ENCODE measurements around the gene CAPN15. TPM values are rescaled to one million over a fixed set of nuclear protein-coding genes. Genes with fewer than 3 reads are reported as not detected.

The CAPN15 gene
- total RNA-seq, 6 experiments from 2014 or later: 35.3 to 41.4 (median 40.2) TPM

DNA sequence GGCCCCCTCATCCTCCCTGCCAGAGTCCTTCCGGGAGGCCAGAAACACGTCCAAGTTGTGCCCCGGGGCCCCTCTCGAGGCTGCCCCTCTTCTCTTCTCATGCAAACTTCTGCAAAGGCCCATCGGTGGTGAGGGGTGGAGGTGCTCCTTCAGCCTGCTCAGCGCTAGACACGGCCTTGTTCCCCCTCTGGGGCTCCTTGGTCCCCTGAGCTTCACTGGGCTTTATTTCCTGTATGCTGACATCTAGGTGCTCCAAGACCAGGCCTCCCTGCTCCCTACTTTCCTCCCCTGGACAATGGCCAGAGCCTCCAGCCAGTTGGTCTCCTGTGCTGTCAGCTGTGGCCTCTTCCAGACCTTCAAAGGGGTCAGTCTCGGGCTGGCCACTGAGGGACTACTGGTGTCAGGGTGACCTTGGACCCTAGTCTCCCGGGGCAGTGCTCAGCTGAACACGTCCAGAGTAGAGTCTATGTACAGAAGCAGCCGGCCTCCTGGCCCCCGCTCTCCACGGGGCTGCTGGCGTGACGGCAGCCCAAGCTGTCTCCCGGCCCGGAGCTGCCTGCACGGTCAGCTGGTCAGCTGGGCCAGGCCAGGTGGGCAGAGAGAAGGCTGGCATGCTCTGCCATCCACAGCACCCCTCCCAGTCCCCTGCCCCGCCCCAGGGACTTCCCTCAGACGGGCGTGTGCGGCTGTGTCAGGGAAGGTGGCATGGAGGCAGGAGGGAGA is 30.9 kb downstream of the CAPN15 start:
- H3K27ac Mint-ChIP-seq: no peak overlapping the region
- no peak for DNase-seq
- TF ChIP-seq, protein P1, sequence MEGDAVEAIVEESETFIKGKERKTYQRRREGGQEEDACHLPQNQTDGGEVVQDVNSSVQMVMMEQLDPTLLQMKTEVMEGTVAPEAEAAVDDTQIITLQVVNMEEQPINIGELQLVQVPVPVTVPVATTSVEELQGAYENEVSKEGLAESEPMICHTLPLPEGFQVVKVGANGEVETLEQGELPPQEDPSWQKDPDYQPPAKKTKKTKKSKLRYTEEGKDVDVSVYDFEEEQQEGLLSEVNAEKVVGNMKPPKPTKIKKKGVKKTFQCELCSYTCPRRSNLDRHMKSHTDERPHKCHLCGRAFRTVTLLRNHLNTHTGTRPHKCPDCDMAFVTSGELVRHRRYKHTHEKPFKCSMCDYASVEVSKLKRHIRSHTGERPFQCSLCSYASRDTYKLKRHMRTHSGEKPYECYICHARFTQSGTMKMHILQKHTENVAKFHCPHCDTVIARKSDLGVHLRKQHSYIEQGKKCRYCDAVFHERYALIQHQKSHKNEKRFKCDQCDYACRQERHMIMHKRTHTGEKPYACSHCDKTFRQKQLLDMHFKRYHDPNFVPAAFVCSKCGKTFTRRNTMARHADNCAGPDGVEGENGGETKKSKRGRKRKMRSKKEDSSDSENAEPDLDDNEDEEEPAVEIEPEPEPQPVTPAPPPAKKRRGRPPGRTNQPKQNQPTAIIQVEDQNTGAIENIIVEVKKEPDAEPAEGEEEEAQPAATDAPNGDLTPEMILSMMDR (IDR thresholded peaks at IDR 0.05): no peak
- peaks cover 8% of the 10 kb centered on the region for H3K4me1 Mint-ChIP-seq (ENCODE audit: low read depth)
- no peak overlapping the region for H3K4me3 Mint-ChIP-seq
- no peaks in the 10 kb centered on the region for H3K9me3 Mint-ChIP-seq
- peaks cover 10% of the 10 kb centered on the region for H3K27me3 Mint-ChIP-seq (ENCODE audit: insufficient read depth)
- no peaks in the 10 kb centered on the region for H3K36me3 Mint-ChIP-seq (ENCODE audit: low read depth)

DNA sequence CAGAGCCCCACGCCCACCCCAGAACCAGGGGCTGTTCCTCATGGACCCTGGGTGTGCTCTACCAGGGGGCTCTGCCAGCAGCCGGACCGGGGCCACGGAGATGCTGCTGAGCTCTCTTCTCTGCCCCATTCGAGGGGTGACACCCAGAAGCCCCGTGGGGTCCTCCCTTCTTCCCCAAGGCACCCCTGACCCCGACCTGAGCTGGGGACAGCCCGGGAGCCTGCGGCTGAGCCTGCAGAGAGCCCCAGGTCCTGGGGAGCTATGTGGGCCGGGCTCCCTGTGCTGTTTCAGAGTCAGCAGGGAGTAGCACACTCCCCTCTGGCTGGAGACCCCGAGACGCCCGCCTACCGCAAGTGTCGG is 31.5 kb downstream of the CAPN15 start:
- H3K27me3 Mint-ChIP-seq (ENCODE audit: insufficient read depth): peaks cover 10% of the 10 kb centered on the region
- H3K4me3 Mint-ChIP-seq: no peak overlapping the region
- no peaks in the 10 kb centered on the region for H3K9me3 Mint-ChIP-seq
- no peaks in the 10 kb centered on the region for H3K36me3 Mint-ChIP-seq (ENCODE audit: low read depth)
- no peak overlapping the region for H3K27ac Mint-ChIP-seq
- DNase-seq: no peak
- peaks cover 8% of the 10 kb centered on the region for H3K4me1 Mint-ChIP-seq (ENCODE audit: low read depth)
- TF ChIP-seq, protein P1 (IDR thresholded peaks at IDR 0.05): no peak

DNA sequence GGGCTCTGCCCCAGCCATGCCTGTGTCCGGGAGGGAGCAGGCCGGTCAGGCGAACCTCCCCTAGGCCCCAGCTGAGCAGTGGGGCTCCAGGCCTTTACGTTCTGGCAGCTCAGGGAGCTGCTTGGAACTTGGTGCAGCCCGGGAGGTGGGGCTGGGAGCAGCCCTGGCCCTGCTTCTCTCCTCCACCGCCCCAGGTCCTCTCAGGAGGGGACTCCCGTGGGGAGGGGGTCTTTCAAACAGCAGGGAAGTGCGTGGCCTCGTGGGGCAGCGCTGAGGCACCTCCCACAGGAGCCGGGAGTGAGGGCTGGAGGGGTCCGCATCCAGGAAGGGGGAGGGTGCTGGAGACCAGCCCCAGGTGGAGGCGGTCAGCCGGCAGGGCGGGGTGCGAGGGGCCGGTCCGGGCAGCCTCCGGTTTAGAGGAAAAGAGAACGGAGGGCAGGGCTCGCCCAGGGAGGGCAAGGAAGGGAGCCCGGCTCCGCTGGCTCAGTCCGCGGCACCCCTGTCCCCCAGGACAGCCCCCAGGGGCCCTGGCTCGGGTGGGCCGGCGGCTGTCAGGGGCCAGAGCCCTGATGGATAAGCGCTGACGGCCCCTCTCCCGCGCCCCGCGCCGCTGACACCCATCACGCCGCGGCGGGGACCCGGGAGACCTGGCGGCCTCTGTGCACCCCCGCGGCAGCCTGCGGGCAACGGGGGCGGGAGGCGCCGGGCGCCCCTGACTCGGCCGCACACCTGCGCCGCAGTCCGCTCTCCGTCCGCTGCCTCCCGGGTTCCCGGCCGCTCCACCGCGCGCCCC is 32.1 kb downstream of the CAPN15 start:
- H3K27me3 Mint-ChIP-seq (ENCODE audit: insufficient read depth): peaks cover 10% of the 10 kb centered on the region
- no peaks in the 10 kb centered on the region for H3K9me3 Mint-ChIP-seq
- H3K4me3 Mint-ChIP-seq: no peak overlapping the region
- no peak for DNase-seq
- no peak overlapping the region for H3K27ac Mint-ChIP-seq
- H3K36me3 Mint-ChIP-seq (ENCODE audit: low read depth): no peaks in the 10 kb centered on the region
- TF ChIP-seq, protein P1 (IDR thresholded peaks at IDR 0.05): no peak
- peaks cover 2% of the 10 kb centered on the region for H3K4me1 Mint-ChIP-seq (ENCODE audit: low read depth)

DNA sequence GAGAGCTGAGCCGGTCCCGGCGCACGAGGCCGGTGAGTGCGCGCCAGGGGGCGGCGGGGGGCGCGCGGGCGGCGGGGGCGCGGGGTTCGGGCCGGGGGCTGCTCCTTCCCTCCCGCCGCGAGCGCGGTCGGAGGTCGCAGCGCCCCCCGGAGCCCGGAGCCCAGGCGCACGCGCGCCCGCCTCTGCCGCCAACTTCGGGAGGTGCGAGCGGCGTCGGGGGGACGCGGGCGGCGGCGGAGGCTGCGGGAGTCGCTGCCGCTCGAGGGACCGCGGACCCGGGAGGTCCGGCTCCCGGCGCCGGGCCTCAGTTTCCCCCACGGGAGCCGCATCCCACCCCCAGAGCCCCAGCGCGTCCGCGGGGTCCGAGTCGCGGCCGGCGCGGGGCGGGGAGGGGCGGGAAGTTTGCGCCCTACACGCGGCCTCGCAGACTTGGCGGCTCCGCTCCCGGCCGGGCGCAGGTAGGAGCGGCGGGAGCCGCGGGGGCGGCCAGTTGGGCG is 32.7 kb downstream of the CAPN15 start, which contains the start of gene PRR35:
Gene PRR35, plus strand, starts transcription at position 191 of the 497 bp plus-strand sequence. CDS start 2,901 bp downstream, outside the sequence.
- Mint-ChIP-seq H3K27ac (no peak within 1 kb of the TSS), H3K4me3 (no peak within 1 kb of the TSS), H3K9me3 (no peaks in the 10 kb centered on the region), H3K4me1 (ENCODE audit: low read depth) (no peaks in the 10 kb centered on the region), H3K27me3 (ENCODE audit: insufficient read depth) (peaks cover 10% of the 10 kb centered on the region), H3K36me3 (ENCODE audit: low read depth) (no peaks in the 10 kb centered on the region)
- no peak for DNase-seq
- TF ChIP-seq, protein P1 (IDR thresholded peaks at IDR 0.05): no peak

DNA sequence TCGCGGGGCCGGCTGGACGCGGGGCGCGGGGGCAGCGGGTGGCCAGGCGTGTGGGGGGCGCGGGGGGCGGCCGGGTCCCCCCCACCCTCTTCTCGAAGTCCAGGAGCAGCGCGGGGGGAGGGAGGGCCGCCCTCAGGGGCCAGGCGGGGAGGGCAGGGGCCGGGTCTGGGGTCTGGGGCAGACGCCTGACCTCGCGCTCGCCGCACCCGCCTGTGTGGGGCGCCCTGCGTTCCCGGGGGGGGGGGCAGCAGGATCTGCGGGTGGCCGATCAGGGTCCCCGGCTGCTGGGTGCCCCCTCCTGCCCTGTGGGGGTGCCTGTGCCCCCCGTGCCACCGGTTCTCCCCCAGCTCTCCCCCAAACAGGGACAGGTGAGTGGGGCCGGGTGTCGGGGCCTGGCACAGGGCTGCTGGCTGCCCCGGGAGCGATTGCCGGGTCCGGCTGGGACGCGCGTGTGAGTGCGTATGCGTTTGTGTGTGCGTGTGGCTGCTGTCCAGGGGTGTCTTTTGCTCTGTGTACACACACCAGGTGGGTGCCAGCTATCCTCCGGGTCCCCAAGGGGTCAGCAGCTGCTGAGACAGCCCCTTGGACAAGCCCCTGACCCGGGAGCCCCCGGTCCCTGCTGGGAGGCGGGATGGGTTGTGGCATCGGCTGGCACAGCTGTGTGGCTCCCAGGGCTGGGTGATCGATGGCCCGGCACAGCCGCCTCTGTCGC is 33.3 kb downstream of the CAPN15 start:
- Mint-ChIP-seq H3K27ac (no peak overlapping the region), H3K9me3 (no peaks in the 10 kb centered on the region), H3K36me3 (ENCODE audit: low read depth) (no peaks in the 10 kb centered on the region), H3K4me1 (ENCODE audit: low read depth) (no peaks in the 10 kb centered on the region), H3K4me3 (no peak overlapping the region), H3K27me3 (ENCODE audit: insufficient read depth) (peaks cover 10% of the 10 kb centered on the region)
- no peak for DNase-seq
- TF ChIP-seq, protein P1 (IDR thresholded peaks at IDR 0.05): no peak
